Hematopoietic multipotent progenitor cell treated with erythropoietin and hydrocortisone succinate and interleukin-3 and kit ligand, for 17 days (in vitro differentiated cells): Measurements from ENCODE around the gene SLC39A11.

Source experiments
- DNase-seq: peaks from one replicate; pipeline ENCODE4 v3.0.0-alpha.2; 2015; ENCODE audit warnings: low spot score

SLC39A11 gene

DNA sequence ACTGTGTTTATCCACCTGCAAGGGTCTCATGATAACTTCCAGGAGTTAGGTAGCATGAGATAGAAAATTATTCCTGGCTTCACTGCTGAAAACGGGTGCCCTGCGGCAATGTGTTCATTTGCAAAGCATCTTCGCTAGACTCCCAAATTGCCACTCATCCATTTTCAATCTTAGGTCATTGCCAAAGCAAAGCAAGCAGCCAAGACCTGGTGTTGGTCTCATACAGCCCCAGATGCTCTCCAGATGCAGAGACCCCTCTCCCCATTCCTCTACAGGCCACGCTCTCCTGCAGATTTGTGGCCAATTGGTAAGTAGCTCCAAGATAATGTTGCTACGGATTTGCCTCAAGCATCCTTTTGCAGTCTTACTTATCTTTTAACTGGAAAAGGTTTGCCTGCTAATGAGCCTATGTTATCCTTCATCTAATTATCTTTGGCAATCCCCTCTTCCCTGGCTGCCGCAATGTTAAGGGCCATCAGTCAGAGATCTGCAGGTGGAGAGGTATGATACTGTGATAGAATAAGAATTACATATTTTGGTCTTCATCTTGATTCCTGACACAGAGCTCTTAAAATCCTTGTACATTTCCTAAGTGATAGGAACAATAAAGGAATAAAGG is 222.0 kb downstream of the SLC39A11 start:
- DNase-seq, result no peak

DNA sequence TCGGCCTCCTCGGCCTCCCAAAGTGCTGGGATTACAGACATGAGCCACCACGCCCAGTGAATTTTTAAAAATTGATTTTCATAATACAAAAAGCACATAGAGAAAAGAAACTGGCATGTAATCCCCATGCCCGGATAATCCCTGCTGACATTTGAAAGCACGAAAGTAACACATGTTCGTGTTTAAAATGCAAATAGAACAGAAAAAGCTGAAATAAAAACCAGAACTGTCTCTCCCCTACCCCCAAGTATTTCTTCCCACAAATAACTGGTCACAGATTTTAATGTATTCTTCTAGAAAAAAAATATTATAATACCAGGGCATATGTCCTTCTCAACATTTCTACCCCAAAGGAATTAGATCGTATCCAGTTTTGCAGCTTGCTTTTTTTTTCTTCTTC is 222.9 kb downstream of the SLC39A11 start:
- no peak for DNase-seq

DNA sequence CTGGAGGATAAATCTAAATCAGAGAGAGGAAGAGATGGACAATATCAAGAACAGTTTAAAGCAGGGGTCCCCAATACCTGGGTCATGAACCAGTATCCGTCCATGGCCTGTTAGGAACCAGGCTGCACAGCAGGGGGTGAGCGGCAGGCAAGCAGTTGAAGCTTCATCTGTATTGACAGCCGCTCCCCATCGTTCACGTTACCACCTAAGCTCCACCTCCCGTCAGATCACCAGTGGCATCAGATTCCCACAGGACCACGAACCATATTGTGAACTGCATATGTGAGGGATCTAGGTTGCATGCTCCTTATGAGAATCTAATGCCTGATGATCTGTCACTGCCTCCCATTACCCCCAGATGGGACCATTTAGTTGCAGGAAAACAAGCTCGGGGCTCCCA is 226.5 kb downstream of the SLC39A11 start:
- no peak for DNase-seq

DNA sequence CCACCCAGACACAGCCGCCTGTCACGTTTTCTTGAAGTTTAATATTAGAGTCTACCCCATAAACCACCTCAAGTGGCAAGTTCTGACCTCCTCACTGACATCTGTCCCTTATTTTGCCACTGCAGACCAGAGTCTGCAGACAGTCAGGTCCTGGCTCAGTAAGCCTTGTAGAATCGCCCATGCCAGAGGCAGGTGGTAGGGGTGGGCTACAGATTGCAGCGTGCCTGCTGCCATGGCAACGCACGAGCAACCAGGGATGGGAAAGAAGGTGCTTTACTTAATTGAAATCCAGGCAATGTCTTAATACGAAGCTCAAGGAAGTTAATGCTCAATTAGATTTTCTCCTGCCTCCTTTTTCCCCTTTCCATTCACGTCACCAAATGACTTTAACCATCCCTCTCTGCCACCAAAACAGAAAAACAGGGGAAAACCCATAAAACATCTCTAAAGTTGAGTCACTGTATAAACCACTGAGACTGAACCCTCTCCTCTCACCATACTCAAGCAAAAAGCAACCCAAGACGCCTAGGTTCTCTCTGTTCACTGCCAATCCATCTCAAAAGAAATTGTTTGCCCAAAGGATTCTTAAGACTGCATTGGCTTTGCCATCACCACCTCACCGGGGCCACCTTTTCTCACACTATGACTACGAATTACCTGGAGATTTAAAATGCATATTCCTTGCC is 228.8 kb downstream of the SLC39A11 start:
- no peak for DNase-seq

DNA sequence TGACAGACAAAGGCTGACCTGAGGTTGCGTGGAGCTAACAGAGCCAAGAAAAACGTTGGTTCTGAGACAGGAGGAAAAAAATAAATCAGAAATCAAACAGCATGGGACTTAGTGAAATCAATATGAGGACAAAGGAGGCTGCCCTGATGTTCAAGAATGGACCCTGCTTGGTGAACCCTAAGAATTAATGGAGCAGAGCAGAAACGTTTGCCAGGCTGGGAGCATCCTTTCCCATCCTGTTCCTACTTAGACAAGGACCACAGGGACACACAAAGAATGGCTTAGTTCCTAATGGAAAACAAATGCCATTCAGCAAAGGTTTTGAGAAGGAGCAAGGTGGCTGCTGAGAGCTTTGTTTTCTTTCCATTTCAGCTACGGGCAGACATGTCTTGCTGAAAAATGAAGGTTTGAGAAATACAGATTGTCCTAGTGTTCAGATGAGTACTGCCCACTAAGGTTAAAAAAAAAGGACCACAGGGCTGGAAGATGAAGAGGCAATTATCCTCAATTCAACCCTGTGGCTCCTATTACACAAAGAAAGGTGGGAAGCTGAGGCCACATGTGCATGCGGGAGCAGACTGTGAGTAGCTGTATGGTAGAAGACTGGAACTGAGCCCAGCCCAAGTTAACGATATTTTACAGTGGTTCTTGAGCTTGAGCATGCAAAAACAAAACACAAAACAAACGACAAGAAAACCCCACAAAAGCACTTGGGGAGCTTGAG is 230.1 kb downstream of the SLC39A11 start:
- DNase-seq, result no peak

DNA sequence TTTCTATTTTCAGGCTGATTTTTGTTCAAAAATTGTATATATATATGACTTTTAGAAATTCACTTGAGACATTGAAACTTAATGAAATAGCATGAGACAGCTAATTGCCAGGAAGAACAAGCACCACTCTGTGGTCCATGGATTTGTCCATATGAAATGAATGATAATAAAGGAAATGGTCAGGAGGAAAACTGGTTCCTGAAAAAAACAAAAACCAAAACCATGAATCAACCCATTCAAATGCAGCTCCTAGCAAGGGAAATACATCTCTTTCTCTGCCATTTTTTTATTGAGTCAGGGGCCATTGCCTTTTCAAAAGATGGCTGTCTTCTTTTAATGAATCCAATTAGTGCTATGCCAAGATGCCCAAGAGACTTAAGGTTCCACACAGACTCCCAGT is 230.7 kb downstream of the SLC39A11 start:
- DNase-seq, result no peak

DNA sequence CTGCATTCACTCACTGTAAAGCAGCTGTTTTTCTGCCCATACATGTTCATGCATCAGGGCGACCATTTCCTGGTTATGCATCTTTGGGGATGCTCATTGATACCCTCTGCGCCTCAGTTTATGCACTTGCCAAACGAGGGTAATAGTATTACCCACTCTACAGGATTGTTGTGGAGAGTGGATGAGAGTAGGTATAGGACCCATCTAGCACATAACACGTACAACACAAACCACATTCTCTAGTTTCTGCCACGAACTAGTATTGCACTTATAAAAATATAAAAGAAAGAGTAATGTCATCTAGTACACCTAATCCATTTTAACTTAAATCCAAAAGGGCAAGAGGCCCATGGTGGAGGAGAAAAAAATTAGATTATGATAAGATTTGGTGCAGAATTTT is 231.7 kb downstream of the SLC39A11 start:
- no peak for DNase-seq

DNA sequence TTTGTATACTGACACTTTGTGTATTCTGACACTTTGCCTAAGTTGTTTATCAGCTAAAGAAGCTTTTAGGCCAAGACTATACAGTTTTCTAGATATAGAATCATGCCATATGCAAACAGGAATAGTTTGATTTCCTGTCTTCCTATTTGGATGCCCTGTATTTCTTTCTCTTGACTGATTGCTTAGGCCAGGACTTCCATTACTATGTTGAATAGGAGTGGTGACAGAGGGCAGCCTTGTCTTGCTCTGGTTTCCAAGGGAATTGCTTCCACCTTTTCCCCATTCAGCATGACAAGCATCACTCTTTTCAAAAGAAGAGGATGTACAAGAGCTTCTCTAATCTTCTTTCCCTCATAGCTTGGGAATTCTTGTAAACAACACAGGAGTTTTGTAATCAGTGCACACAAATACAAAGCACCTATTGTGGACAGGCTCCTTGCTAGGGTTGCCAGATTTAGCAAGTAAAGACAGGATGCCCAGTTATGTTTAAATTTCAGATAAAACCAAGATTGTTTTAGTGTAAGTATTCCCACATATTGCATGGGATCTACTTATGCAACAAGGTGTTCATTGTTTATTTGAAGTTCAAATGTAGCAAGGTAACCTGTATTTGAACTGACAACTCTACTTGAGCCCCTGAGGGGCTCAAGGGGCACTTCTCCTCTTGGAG is 233.5 kb downstream of the SLC39A11 start:
- DNase-seq, result no peak

DNA sequence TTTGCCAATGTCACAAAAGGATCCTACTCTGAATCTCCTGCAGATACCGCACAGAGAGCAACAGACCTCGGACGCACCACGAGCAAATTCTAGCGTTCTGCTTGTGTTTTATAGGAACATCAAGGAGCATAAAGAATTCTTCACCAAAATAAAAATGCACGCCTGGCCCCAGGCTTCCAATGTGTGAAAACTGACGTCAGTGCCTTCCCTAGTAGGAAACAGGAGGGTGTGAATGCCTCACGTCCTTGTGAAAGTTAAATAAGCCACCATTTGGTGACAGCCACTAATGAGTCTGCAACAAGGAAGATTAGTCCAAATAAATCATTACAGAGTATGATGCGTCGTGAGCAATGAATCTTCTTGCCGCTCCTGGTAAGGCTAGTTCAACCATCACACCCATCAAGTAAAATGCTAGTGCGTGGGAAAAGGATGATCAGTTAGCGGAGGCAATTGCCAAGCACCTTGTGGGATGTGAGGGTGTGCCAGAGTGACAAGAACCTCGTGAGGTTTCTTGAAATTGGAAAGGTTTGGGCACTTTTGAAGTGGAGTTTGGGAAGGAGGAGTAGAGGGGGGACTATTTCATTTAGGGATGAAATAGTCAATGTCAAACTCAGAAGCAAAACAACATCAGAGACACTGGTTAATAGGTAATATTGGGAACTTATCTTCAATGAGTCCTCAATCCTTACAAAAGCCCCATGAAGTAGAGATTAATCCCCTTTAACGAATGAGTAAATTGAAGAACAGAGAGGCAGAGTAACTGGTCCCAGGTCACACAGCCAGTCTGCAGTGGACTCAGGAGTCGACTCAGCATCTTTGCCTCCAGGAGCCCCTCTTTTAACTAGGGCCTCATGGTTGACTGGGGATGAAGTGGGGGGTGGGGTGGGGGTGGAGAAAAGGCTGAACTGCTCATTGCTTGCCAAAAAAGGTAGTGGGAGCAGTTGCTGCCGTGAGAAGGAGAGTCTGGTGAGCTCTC is 238.8 kb downstream of the SLC39A11 start:
- no peak for DNase-seq

DNA sequence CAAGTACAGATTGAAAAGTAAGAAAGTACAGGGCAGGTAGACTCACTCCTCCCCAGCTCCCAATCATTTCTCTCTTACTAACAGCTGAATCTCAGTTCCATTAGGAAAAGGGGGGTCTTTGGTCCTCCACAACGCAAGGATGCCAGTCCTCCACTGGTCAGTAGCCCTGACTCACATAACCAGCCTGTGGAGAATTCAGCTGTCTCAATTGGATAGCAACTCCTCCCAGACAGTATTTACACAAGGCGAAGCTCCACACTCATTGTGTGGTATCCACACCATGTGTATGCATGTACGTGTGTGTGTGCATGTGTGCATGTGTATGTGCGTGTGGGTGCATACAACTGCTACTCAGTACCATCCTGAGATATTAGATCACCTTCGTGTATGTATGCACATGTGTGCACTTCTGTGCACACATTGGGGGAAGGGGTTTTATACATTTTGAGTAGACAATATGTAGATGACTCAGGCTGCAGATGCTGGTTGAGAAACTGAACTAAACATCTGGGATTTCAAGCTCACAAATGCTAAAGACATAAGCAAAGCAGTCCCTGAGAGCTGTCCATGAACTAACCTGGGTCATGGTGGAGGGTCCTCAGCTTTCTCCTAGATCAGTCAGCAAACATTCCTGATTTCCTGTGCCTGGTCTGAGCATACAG is 240.1 kb downstream of the SLC39A11 start:
- no peak for DNase-seq

DNA sequence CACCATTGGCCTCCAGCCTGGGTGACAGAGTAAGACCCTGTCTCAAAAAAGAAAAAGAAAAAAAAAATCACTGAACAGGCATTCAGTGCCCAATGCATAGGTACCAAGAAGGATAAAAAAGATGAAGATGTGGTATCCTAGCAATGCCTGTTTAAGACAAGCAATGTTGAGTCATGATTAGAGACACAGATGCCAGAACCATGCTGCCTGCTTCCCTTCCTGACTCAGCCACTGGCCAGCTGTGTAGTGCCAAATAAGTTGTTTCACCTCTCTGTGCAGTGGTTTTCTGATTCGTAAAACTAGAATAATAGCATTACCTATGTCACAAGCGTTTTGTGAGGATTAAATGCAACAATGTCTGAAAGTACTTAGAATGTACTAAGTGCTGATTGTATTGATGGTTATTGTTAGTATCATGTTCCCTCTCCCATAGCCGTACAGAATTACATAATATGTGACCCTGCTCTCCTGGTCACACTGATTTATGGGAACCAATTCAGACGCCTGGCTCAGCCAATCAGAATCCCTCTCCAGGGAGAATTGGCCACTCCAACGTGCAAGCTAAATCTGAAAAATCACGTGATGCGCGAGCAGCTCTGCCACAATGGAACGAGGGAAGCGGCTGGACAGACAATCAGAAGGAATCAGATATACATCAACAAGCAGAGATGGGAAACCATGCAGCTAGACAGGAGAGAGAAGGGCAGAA is 241.9 kb downstream of the SLC39A11 start:
- DNase-seq, result no peak

DNA sequence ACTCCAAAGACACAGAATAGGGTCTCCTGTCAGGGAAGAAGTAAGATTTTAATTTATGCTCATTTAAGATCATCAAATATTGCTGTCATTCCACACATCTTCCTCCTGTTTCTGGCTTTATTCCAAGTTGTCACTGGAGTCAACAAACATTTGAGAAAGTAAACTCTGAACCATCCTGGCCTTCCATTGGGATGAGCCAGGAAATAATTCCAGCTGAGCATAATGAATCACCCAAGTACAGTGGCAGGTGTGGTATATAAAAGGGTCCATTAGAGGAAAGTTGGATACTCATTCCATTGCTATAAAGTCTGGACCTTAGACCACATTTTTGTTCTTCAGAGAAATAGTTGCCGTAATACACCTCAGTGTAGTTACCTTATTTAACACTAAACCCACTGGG is 246.1 kb downstream of the SLC39A11 start:
- no peak for DNase-seq

DNA sequence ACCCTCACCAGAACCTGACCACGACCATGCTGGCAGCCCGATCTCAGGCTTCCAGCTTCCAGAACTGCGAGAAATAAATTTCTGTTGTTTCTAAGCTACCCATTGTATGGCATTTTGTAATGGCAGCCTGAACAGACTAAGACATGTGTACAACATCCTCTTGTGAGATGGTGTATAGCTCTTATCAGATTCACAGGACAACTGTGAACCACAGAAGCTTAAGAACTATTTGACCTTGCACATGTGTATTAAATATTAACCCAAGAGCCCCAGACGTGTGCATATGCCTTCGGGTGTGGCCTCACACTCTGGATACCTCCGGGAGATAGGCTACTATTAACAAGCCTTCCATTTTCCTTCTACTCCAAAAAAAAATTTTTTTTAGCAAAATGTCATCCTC is 248.9 kb downstream of the SLC39A11 start:
- DNase-seq, result no peak

DNA sequence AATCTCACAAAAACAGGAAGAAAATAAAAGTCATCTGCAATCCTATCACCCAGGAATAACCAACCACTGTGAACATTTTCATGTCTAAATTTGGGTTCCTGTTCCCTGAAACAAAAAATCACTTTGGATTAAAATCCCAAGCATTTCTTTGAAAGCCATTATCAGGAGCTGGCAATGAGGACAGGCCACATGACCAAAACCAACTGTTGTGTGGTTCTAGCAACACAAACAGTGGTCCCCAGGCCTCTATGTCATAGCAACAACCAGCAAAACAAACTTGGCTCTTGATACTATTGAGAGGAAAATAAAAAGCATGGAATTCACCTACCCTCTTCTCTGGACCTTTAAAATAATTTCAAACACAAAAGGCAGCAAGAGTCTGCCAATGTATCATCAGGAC is 252.5 kb downstream of the SLC39A11 start:
- DNase-seq, result no peak

DNA sequence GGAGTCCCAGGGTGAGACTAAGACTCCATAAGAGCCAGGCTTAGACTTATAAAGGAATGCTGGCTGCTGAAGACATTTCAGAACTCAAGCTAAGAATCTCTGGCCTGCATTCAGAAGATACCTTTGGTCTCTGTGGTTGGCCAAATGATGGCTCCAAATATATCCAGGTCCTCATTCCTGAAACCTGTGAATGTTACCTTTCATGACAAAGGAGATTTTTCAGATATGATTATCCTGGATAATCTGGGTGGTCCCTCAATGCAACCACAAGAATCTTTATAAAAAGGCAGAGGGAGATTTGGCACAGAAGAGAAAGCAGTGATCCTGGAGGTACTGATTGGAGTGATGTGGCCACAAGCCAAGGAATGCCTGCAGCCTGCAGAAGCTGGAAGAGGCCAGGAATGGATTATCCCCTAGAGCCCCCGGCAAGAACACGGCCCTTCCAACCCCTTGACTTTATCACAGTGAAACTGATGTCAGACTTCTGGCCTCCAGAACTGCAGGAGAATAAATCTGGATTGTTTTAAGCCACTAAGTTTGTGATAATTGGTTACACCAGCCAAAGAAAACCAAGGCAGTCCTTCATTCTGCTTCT is 253.3 kb downstream of the SLC39A11 start:
- DNase-seq, result no peak

DNA sequence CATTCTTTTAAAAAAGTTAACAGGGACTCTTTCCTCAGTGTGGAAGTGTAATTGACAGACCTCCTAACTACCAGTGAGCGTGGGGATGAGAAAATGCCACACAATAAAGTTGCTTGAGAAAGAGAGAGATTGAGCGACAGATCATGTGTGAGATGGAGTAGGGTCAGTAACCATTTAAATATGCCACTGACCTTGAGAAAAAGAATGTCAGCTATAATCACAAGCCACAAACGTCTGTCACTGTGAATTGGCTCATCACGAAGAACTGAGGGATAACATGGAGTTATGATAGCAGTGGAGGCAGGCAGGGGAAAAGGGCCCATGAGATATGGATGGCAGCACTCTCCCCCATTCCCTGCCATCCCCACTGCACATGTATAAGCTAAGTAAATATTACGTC is 253.9 kb downstream of the SLC39A11 start:
- DNase-seq, result no peak

DNA sequence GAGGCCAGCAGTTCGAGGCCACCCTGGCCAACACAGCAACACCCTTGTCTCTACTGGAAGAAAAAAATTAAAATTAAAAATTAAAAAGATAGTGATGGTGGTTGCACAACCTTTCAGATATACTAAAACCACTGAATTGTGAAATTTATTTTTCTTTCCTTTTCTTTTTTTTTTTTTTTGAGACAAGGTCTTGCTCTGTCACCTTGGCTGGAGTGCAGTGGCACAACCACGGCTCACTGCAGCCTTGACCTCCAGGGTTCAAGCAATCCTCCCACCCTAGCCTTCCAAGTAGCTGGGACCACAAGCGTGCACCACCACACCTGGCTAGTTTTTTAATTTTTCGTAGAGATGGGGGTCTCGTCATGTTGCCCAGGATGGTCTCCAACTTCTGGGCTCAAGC is 254.4 kb downstream of the SLC39A11 start:
- DNase-seq, result no peak

DNA sequence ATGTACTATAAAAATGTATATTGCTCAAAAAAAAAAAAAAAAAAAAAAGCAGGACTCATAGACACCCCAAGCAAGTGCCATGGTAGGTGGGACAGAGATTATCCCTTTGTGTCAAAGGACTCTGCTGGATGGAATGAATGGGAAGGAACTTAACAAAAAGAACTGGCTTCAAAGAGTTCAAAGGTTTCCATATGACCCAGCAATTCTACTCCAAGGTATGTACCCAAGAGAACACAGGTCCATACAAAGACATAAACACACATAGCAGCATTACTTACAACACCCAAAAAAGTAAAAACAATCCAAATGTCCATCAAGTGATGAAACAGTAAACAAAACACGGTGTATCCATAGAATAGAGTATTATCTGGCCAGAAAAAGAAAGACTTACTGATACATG is 255.2 kb downstream of the SLC39A11 start:
- DNase-seq, result no peak

DNA sequence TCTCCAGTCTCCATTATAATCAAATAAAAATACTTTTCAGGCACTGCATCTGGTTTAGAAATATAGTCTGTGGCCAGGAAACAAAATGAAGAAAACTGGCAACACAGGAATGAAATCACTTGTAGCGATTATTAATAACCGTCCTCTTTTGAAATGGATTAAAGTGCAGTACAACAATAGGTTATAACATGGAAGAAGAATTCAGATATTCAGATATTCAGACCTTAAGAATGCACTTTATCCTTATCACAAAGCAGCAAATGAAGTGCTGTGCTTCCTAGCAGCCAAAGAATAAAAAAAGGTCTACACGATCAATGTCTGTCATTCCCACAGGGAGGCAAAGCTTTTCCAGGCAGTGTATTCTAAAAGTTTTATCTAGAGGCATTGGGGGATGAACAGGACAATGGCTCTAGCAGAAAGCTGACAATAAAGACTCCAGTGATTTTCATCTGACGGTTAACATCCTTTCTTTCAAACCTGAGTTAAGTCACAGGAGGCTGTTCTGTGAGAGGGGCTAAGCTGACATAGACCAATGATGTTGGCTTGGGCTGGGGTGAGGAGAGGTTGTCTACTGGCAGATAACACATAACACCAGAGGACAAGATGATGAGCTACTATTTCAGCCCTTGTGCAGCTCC is 259.2 kb downstream of the SLC39A11 start:
- no peak for DNase-seq

DNA sequence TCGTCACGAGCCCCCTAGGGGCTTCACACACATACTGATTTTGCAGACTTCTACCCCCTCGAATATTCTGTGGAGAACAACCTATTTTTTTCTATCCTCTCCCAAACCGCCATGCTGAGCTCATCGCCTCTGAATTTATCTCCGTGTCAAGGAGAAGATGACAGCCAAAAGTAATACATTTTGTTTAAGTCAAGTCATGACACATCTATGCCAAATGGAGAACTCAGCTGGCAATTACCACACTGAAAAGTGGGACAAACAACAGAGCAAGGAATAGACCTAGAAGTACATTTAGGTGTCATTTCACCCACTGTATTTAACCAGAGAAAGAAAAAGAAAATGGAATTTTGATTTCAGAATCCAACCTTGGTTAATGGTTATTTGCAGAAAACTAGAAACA is 260.2 kb downstream of the SLC39A11 start:
- DNase-seq, result no peak
